K562 (cell line): ENCODE measurements around the gene ENTREP3. TPM values are rescaled to one million over a fixed set of nuclear protein-coding genes. Genes with fewer than 3 reads are reported as not detected.

Experiments
- ETV5 ChIP-seq: sonication (generic); formaldehyde crosslinking; IDR thresholded peaks from 2 replicates; pipeline ENCODE4 v1.4.0; 2020; ENCODE audit warnings: low read depth, mild to moderate bottlenecking, missing genetic modification reagents
- HDAC2 ChIP-seq: fragments of 450-650 bp; IDR thresholded peaks from 2 replicates; pipeline ENCODE4 v1.6.1; 2016; ENCODE audit warnings: mild to moderate bottlenecking
- NFRKB ChIP-seq: fragments of 450-650 bp; IDR thresholded peaks from 2 replicates; pipeline ENCODE4 v1.6.1; 2016; ENCODE audit warnings: low read depth
- POLR2H ChIP-seq: IDR thresholded peaks from 2 replicates; pipeline ENCODE4 v1.6.1; 2016; ENCODE audit warnings: missing genetic modification characterization, low read depth, mild to moderate bottlenecking, control low read depth, missing compliant biosample characterization, moderate library complexity
- SMARCC2 ChIP-seq: fragments of 450-650 bp; IDR thresholded peaks from 2 replicates; pipeline ENCODE4 v1.6.1; 2017; ENCODE audit warnings: antibody characterized with exemption, moderate library complexity, mild to moderate bottlenecking, low read depth
- ZBED1 ChIP-seq: IDR thresholded peaks from 2 replicates; pipeline ENCODE4 v1.6.1; 2014
- ZNF316 ChIP-seq: fragments of 450-650 bp; IDR thresholded peaks from 2 replicates; pipeline ENCODE4 v1.6.1; 2016
- polyA plus RNA-seq, 8 experiments: library from polyadenylated mRNA; depleted of rRNA in 4 of 8; stranded (reverse) in 5 of 8; unstranded in 3 of 8; fragments of >200 nt; fragmentation: Nextera tagmentation in 2 of 8; fragmentation: Illumina TruSeq in 1 of 8; extraction: Ambion mirVana in 2 of 8; extraction: Trizol in 1 of 8; gene quantifications; 2 replicates each; pipeline versions ENCODE4 v1.2.1 to v1.2.3, GENCODE V29; 2011 to 2014; ENCODE audit warnings: inconsistent platforms in 1 of 8, missing spikeins in 1 of 8
- total RNA-seq, 7 experiments: library from RNA; depleted of rRNA in 6 of 7; stranded (reverse); fragments of >200 nt in 6 of 7; fragmentation: Illumina TruSeq in 2 of 7; extraction: Trizol in 2 of 7; gene quantifications; 2 replicates each; pipeline versions ENCODE4 v1.2.1 to v1.2.3, GENCODE V29; 2011 to 2021; ENCODE audit warnings: low replicate concordance in 1 of 7
- TF ChIP-seq, protein P1 (sequence below), 2 experiments: fragments of 450-650 bp in 1 of 2; sonication (generic) in 1 of 2; formaldehyde crosslinking in 1 of 2; IDR thresholded peaks; 2 replicates each; pipeline versions ENCODE4 v1.7.1 to v1.9.0; 2016 to 2022; ENCODE audit warnings: inconsistent platforms in 1 of 2, mild to moderate bottlenecking in 1 of 2, missing genetic modification reagents in 1 of 2
- TF ChIP-seq, protein P2 (sequence below), 2 experiments: fragments of 450-650 bp; IDR thresholded peaks; 2 replicates each; pipeline ENCODE4 v1.6.1; 2018; ENCODE audit warnings: mild to moderate bottlenecking in 2 of 2, low read depth in 1 of 2; ENCODE audit not compliant: partially characterized antibody in 2 of 2
- TF ChIP-seq, protein P3 (sequence below): fragments of 450-650 bp; formaldehyde crosslinking; IDR thresholded peaks from 2 replicates; pipeline ENCODE4 v1.4.0; 2020; ENCODE audit warnings: mild to moderate bottlenecking, mixed read lengths

ENTREP3 gene
- total and polyA plus RNA-seq, 9 of the 15 experiments (the other 6 are each of a cell fraction or from before 2014, with no cell fraction given): 1.9 to 41.8 (median 5.9) TPM

DNA sequence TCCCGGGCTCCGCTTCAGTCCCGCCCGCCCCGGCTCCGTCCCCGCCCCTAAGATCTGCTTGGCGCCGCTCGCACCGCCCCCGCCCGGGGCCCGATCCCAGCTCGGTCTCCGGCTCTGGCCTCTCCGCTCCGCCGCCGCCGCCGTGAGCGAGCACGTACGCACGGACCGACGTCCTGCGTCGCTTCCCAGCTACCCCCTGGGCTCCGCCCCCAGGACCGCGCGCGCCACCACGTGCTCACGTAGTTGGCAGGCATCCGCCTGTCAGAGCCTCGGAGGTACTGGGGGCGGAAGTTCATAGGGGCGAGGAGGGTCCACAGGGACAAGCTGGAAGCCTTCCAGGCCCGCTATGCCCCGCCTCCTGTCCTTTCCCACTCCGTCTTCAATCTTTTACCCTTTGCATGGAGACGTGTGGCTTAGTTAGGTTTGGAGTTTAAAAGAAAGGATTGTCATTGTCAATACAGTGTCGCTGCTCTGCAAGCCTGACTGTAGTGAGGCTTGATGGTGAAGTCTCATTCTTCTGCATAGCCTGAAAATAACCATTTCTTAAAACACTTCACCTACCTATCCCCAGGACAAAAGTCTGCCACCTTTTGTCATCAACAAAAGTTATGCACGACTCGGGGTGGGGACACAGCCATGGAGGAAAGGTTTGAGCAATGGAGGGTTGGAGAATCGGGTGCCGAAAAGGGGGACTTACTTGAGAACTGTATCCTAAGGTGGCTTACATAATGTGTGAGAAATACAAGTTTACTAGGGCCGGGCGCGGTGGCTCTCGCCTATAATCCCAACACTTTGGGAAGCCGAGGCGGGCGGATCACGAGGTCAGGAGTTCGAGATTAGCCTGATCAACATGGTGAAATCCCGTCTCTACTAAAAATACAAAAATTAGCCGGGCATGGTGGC lies 18.3 kb upstream of the ENTREP3 start, which contains the start of gene CLK2 (continued):
- TF ChIP-seq, protein P1, sequence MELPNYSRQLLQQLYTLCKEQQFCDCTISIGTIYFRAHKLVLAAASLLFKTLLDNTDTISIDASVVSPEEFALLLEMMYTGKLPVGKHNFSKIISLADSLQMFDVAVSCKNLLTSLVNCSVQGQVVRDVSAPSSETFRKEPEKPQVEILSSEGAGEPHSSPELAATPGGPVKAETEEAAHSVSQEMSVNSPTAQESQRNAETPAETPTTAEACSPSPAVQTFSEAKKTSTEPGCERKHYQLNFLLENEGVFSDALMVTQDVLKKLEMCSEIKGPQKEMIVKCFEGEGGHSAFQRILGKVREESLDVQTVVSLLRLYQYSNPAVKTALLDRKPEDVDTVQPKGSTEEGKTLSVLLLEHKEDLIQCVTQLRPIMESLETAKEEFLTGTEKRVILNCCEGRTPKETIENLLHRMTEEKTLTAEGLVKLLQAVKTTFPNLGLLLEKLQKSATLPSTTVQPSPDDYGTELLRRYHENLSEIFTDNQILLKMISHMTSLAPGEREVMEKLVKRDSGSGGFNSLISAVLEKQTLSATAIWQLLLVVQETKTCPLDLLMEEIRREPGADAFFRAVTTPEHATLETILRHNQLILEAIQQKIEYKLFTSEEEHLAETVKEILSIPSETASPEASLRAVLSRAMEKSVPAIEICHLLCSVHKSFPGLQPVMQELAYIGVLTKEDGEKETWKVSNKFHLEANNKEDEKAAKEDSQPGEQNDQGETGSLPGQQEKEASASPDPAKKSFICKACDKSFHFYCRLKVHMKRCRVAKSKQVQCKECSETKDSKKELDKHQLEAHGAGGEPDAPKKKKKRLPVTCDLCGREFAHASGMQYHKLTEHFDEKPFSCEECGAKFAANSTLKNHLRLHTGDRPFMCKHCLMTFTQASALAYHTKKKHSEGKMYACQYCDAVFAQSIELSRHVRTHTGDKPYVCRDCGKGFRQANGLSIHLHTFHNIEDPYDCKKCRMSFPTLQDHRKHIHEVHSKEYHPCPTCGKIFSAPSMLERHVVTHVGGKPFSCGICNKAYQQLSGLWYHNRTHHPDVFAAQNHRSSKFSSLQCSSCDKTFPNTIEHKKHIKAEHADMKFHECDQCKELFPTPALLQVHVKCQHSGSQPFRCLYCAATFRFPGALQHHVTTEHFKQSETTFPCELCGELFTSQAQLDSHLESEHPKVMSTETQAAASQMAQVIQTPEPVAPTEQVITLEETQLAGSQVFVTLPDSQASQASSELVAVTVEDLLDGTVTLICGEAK (IDR thresholded peaks at IDR 0.05): peak; percentile 49
- TF ChIP-seq, protein P1 (CRISPR knock-in tag; IDR thresholded peaks at IDR 0.05): no peak
- TF ChIP-seq HDAC2 (peak; percentile 83), ETV5 (CRISPR knock-in tag) (peak; percentile 76; the same call in 1 of the 2 replicates), ZNF316 (no peak), SMARCC2 (0 out of 2 replicates have a peak, but pooled peaks have one; percentile 37), ZBED1 (no peak), NFRKB (peak; percentile 64), POLR2H (tag) (peak; percentile 79)
- TF ChIP-seq, protein P2, sequence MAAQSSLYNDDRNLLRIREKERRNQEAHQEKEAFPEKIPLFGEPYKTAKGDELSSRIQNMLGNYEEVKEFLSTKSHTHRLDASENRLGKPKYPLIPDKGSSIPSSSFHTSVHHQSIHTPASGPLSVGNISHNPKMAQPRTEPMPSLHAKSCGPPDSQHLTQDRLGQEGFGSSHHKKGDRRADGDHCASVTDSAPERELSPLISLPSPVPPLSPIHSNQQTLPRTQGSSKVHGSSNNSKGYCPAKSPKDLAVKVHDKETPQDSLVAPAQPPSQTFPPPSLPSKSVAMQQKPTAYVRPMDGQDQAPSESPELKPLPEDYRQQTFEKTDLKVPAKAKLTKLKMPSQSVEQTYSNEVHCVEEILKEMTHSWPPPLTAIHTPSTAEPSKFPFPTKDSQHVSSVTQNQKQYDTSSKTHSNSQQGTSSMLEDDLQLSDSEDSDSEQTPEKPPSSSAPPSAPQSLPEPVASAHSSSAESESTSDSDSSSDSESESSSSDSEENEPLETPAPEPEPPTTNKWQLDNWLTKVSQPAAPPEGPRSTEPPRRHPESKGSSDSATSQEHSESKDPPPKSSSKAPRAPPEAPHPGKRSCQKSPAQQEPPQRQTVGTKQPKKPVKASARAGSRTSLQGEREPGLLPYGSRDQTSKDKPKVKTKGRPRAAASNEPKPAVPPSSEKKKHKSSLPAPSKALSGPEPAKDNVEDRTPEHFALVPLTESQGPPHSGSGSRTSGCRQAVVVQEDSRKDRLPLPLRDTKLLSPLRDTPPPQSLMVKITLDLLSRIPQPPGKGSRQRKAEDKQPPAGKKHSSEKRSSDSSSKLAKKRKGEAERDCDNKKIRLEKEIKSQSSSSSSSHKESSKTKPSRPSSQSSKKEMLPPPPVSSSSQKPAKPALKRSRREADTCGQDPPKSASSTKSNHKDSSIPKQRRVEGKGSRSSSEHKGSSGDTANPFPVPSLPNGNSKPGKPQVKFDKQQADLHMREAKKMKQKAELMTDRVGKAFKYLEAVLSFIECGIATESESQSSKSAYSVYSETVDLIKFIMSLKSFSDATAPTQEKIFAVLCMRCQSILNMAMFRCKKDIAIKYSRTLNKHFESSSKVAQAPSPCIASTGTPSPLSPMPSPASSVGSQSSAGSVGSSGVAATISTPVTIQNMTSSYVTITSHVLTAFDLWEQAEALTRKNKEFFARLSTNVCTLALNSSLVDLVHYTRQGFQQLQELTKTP (IDR thresholded peaks at IDR 0.05; ENCODE audit: low read depth in 1 of 2, partially characterized antibody in 2 of 2): peak in 1 of 2 experiments; percentile 25
- TF ChIP-seq, protein P3, sequence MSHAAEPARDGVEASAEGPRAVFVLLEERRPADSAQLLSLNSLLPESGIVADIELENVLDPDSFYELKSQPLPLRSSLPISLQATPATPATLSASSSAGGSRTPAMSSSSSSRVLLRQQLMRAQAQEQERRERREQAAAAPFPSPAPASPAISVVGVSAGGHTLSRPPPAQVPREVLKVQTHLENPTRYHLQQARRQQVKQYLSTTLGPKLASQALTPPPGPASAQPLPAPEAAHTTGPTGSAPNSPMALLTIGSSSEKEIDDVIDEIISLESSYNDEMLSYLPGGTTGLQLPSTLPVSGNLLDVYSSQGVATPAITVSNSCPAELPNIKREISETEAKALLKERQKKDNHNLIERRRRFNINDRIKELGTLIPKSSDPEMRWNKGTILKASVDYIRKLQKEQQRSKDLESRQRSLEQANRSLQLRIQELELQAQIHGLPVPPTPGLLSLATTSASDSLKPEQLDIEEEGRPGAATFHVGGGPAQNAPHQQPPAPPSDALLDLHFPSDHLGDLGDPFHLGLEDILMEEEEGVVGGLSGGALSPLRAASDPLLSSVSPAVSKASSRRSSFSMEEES (CRISPR knock-in tag): peak; percentile 53
